SK-N-SH treated with all-trans-retinoic acid at 6 μM for 48 hours (cell line): ENCODE measurements around the gene BPIFB6.

Experiments used
- ATAC-seq: fragments of 200-7000 bp; cut with Tn5 transposase; 3 replicates; pipeline ENCODE4 v1.9.1; 2020; ENCODE audit warnings: mild to moderate bottlenecking, moderate library complexity
- ARNTL ChIP-seq: fragments of 450-650 bp; formaldehyde crosslinking; IDR thresholded peaks from 2 replicates; pipeline ENCODE4 v1.5.0; 2020; ENCODE audit warnings: low read depth, mild to moderate bottlenecking, moderate library complexity, borderline replicate concordance
- BACH2 ChIP-seq: fragments of 250-450 bp; sonication (Bioruptor Pico); IDR thresholded peaks from 2 replicates; pipeline ENCODE4 v1.9.0; 2021; ENCODE audit warnings: mild to moderate bottlenecking, borderline replicate concordance
- CREB5 ChIP-seq: fragments of 250-450 bp; sonication (Bioruptor Pico); IDR thresholded peaks from 2 replicates; pipeline ENCODE4 v1.5.1; 2020; ENCODE audit warnings: low read depth, mild to moderate bottlenecking, moderate library complexity
- CSDC2 ChIP-seq: fragments of 250-450 bp; sonication (Bioruptor Pico); IDR thresholded peaks from 2 replicates; pipeline ENCODE4 v1.5.0; 2020; ENCODE audit warnings: mild to moderate bottlenecking, moderate library complexity
- ESRRG ChIP-seq: fragments of 250-450 bp; sonication (Bioruptor Pico); IDR thresholded peaks from 2 replicates; pipeline ENCODE4 v1.6.1; 2021; ENCODE audit warnings: mild to moderate bottlenecking
- GLIS3 ChIP-seq: fragments of 250-450 bp; sonication (Bioruptor Pico); IDR thresholded peaks from 2 replicates; pipeline ENCODE4 v1.5.0; 2020; ENCODE audit warnings: mild to moderate bottlenecking, moderate library complexity
- ISL1 ChIP-seq: fragments of 250-450 bp; sonication (Bioruptor Pico); IDR thresholded peaks from 2 replicates; pipeline ENCODE4 v2.1.2; 2022; ENCODE audit warnings: mild to moderate bottlenecking, moderate library complexity
- OSR1 ChIP-seq: fragments of 250-450 bp; sonication (Bioruptor Pico); IDR thresholded peaks from 2 replicates; pipeline ENCODE4 v1.8.0; 2022; ENCODE audit warnings: moderate library complexity, mild to moderate bottlenecking, inconsistent platforms
- PPARA ChIP-seq: fragments of 250-450 bp; sonication (Bioruptor Pico); IDR thresholded peaks from 2 replicates; pipeline ENCODE4 v1.5.0; 2020; ENCODE audit warnings: mild to moderate bottlenecking, borderline replicate concordance
- RARB ChIP-seq: fragments of 250-450 bp; sonication (Bioruptor Pico); IDR thresholded peaks from 2 replicates; pipeline ENCODE4 v1.8.0; 2021; ENCODE audit warnings: mild to moderate bottlenecking, moderate library complexity
- TCF4 ChIP-seq: fragments of 250-450 bp; sonication (Bioruptor Pico); IDR thresholded peaks from 2 replicates; pipeline ENCODE4 v1.8.0; 2021; ENCODE audit warnings: mild to moderate bottlenecking, moderate library complexity, borderline replicate concordance
- TOX ChIP-seq: fragments of 250-450 bp; sonication (Bioruptor Pico); IDR thresholded peaks from 2 replicates; pipeline ENCODE4 v1.8.0; 2021; ENCODE audit warnings: mild to moderate bottlenecking, moderate library complexity, borderline replicate concordance
- ZC3H10 ChIP-seq: fragments of 250-450 bp; sonication (Bioruptor Pico); IDR thresholded peaks from 2 replicates; pipeline ENCODE4 v1.5.1; 2021; ENCODE audit warnings: mild to moderate bottlenecking, moderate library complexity
- ZFP3 ChIP-seq: fragments of 250-450 bp; sonication (Bioruptor Pico); IDR thresholded peaks from 2 replicates; pipeline ENCODE4 v1.5.0; 2020; ENCODE audit warnings: mild to moderate bottlenecking, moderate library complexity
- ZFP30 ChIP-seq: fragments of 450-650 bp; formaldehyde crosslinking; IDR thresholded peaks from 2 replicates; pipeline ENCODE4 v1.5.0; 2022; ENCODE audit warnings: mild to moderate bottlenecking, moderate library complexity
- ZNF70 ChIP-seq: fragments of 450-650 bp; formaldehyde crosslinking; IDR thresholded peaks from 2 replicates; pipeline ENCODE4 v1.5.0; 2020; ENCODE audit warnings: mild to moderate bottlenecking, moderate library complexity
- ZNF8 ChIP-seq: fragments of 450-650 bp; formaldehyde crosslinking; IDR thresholded peaks from 2 replicates; pipeline ENCODE4 v1.5.0; 2020; ENCODE audit warnings: mild to moderate bottlenecking, moderate library complexity
- TF ChIP-seq, protein P1 (sequence below): fragments of 250-450 bp; sonication (Bioruptor Pico); IDR thresholded peaks from 2 replicates; pipeline ENCODE4 v1.8.0; 2020; ENCODE audit warnings: mild to moderate bottlenecking, moderate library complexity, borderline replicate concordance
- TF ChIP-seq, protein P2 (sequence below): fragments of 250-450 bp; sonication (Bioruptor Pico); IDR thresholded peaks from 2 replicates; pipeline ENCODE4 v1.5.1; 2021; ENCODE audit warnings: mild to moderate bottlenecking, moderate library complexity
- TF ChIP-seq, protein P3 (sequence below): fragments of 250-450 bp; sonication (Bioruptor Pico); IDR thresholded peaks from 2 replicates; pipeline ENCODE4 v1.5.0; 2020; ENCODE audit warnings: mild to moderate bottlenecking, moderate library complexity
- TF ChIP-seq, protein P4 (sequence below): fragments of 250-450 bp; sonication (Bioruptor Pico); IDR thresholded peaks from 2 replicates; pipeline ENCODE4 v1.8.0; 2021; ENCODE audit warnings: low read depth, mild to moderate bottlenecking, moderate library complexity, borderline replicate concordance

BPIFB6 gene

DNA sequence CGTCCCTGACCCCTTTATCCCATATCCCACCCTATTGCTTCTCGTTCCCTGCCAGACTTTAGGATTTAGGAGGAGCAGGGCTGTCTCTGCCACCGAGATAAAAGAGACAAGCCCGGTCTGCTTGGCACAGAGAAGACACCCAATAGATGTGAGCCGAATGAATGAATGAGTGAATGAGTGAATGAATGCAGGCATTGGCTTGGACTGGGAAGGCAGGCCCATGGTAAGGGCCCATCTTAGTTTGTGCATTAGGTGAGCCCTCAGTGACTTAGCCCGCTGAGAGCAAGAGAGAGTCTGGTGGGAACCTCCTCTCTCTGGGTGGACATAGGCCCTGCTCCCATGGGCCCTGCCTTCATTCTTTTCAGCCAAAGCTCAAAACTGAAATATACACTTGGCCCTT, 879 bp upstream of the BPIFB6 start:
- no peak for TF ChIP-seq ESRRG (CRISPR knock-in tag)
- no peak for TF ChIP-seq CREB5 (CRISPR knock-in tag)
- TF ChIP-seq, protein P1, sequence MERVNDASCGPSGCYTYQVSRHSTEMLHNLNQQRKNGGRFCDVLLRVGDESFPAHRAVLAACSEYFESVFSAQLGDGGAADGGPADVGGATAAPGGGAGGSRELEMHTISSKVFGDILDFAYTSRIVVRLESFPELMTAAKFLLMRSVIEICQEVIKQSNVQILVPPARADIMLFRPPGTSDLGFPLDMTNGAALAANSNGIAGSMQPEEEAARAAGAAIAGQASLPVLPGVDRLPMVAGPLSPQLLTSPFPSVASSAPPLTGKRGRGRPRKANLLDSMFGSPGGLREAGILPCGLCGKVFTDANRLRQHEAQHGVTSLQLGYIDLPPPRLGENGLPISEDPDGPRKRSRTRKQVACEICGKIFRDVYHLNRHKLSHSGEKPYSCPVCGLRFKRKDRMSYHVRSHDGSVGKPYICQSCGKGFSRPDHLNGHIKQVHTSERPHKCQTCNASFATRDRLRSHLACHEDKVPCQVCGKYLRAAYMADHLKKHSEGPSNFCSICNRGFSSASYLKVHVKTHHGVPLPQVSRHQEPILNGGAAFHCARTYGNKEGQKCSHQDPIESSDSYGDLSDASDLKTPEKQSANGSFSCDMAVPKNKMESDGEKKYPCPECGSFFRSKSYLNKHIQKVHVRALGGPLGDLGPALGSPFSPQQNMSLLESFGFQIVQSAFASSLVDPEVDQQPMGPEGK (CRISPR knock-in tag): no peak
- no peak for TF ChIP-seq ZNF70
- no peak for TF ChIP-seq GLIS3 (CRISPR knock-in tag)
- TF ChIP-seq, protein P2, sequence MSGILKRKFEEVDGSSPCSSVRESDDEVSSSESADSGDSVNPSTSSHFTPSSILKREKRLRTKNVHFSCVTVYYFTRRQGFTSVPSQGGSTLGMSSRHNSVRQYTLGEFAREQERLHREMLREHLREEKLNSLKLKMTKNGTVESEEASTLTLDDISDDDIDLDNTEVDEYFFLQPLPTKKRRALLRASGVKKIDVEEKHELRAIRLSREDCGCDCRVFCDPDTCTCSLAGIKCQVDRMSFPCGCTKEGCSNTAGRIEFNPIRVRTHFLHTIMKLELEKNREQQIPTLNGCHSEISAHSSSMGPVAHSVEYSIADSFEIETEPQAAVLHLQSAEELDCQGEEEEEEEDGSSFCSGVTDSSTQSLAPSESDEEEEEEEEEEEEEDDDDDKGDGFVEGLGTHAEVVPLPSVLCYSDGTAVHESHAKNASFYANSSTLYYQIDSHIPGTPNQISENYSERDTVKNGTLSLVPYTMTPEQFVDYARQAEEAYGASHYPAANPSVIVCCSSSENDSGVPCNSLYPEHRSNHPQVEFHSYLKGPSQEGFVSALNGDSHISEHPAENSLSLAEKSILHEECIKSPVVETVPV (CRISPR knock-in tag): no peak
- no peak for TF ChIP-seq PPARA (CRISPR knock-in tag)
- TF ChIP-seq RARB: no peak
- no peak for TF ChIP-seq BACH2 (CRISPR knock-in tag)
- TF ChIP-seq TOX: no peak
- TF ChIP-seq ISL1 (CRISPR knock-in tag): no peak
- TF ChIP-seq, protein P3, sequence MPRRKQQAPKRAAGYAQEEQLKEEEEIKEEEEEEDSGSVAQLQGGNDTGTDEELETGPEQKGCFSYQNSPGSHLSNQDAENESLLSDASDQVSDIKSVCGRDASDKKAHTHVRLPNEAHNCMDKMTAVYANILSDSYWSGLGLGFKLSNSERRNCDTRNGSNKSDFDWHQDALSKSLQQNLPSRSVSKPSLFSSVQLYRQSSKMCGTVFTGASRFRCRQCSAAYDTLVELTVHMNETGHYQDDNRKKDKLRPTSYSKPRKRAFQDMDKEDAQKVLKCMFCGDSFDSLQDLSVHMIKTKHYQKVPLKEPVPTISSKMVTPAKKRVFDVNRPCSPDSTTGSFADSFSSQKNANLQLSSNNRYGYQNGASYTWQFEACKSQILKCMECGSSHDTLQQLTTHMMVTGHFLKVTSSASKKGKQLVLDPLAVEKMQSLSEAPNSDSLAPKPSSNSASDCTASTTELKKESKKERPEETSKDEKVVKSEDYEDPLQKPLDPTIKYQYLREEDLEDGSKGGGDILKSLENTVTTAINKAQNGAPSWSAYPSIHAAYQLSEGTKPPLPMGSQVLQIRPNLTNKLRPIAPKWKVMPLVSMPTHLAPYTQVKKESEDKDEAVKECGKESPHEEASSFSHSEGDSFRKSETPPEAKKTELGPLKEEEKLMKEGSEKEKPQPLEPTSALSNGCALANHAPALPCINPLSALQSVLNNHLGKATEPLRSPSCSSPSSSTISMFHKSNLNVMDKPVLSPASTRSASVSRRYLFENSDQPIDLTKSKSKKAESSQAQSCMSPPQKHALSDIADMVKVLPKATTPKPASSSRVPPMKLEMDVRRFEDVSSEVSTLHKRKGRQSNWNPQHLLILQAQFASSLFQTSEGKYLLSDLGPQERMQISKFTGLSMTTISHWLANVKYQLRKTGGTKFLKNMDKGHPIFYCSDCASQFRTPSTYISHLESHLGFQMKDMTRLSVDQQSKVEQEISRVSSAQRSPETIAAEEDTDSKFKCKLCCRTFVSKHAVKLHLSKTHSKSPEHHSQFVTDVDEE (CRISPR knock-in tag): no peak
- TF ChIP-seq, protein P4, sequence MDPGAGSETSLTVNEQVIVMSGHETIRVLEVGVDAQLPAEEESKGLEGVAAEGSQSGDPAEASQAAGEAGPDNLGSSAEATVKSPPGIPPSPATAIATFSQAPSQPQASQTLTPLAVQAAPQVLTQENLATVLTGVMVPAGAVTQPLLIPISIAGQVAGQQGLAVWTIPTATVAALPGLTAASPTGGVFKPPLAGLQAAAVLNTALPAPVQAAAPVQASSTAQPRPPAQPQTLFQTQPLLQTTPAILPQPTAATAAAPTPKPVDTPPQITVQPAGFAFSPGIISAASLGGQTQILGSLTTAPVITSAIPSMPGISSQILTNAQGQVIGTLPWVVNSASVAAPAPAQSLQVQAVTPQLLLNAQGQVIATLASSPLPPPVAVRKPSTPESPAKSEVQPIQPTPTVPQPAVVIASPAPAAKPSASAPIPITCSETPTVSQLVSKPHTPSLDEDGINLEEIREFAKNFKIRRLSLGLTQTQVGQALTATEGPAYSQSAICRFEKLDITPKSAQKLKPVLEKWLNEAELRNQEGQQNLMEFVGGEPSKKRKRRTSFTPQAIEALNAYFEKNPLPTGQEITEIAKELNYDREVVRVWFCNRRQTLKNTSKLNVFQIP (CRISPR knock-in tag): no peak
- no peak for TF ChIP-seq ARNTL
- TF ChIP-seq ZFP3: no peak
- no peak for TF ChIP-seq ZFP30 (CRISPR knock-in tag)
- no peak for TF ChIP-seq TCF4
- no peak for TF ChIP-seq CSDC2 (CRISPR knock-in tag)
- no peak for ATAC-seq

DNA sequence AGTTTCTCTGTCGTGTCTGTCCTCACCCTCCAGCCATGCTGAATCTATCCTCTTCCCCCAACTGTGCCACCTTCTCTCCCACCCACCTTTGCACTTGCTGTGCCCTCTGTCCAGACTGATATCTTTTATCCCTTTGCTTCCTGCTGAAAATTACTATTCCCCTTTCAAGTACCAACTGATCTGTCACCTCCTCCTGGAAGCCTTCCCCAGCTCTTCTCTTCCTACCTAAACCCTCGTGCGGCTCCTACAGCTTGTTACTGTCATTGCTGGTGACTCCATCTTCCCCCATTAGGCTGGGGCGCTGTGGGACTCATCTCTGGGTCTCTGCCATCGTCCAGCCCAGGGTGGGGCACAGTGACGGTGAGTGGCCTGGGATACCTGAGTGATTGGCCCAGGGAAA, 1.1 kb downstream of the BPIFB6 start:
- ATAC-seq: no peak
- no peak for TF ChIP-seq OSR1 (CRISPR knock-in tag)
- no peak for TF ChIP-seq PPARA (CRISPR knock-in tag)
- TF ChIP-seq, protein P2 (CRISPR knock-in tag): no peak
- TF ChIP-seq ZNF70: no peak
- no peak for TF ChIP-seq CSDC2 (CRISPR knock-in tag)
- TF ChIP-seq ZFP30 (CRISPR knock-in tag): no peak

DNA sequence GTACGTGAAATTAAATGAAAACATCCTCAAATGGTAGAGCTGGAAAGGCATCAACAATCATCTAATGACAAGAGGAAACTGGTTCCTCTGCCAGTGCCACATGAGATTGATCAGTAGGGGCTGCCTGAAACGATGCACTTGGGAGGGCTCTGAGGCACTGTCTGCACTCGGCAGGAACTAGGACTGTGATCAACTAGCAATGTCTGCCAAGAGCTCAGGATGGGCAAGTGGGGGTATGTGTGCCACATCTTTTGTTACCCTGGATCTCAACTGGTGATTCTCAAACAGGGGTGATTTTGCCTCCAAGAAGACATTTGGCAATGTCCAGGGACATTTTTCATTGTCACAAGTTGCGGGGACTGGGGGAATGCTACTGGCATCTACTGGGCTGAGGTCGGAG, 1.9 kb downstream of the BPIFB6 start:
- ATAC-seq: no peak
- TF ChIP-seq RARB: no peak
- no peak for TF ChIP-seq CSDC2 (CRISPR knock-in tag)
- TF ChIP-seq ZFP30 (CRISPR knock-in tag): no peak
- TF ChIP-seq ZFP3: no peak
- TF ChIP-seq CREB5 (CRISPR knock-in tag): no peak
- TF ChIP-seq TOX: no peak
- no peak for TF ChIP-seq ZNF70
- no peak for TF ChIP-seq ZC3H10
- no peak for TF ChIP-seq GLIS3 (CRISPR knock-in tag)
- no peak for TF ChIP-seq OSR1 (CRISPR knock-in tag)
- TF ChIP-seq, protein P1 (CRISPR knock-in tag): no peak
- no peak for TF ChIP-seq ZNF8 (CRISPR knock-in tag)
- no peak for TF ChIP-seq TCF4
